Endothelial cell of umbilical vein (primary cell): ENCODE data around the gene PARVA. TPM values are rescaled to one million over a fixed set of nuclear protein-coding genes. Genes with fewer than 3 reads are reported as not detected.

ENCODE experiments used
- BruUV-seq: library from RNA; stranded (reverse); fragments of 400-500 nt; replicated peaks from 2 replicates; lab custom pipeline; 2021; lab: Mats Ljungman, UMichigan
- CTCF ChIA-PET: fragments of 300-600, 350-600 bp; sonication (Branson Sonifier 250); formaldehyde crosslinking; loops from one replicate; lab custom pipeline; 2021; ENCODE audit warnings: antibody characterized with exemption, inconsistent platforms; lab: Charles Lee
- POLR2A ChIA-PET: fragments of 300-600, 350-600 bp; sonication (Branson Sonifier 250); formaldehyde crosslinking; loops from one replicate; lab custom pipeline; 2021; ENCODE audit warnings: antibody characterized with exemption, inconsistent platforms; lab: Charles Lee
- DNase-seq: peaks from one replicate; pipeline ENCODE4 v3.0.0-alpha.2; 2011; ENCODE audit warnings: low read depth, low spot score
- FAIRE-seq: peaks from 2 replicates; lab custom pipeline; 2011; peaks lifted over from hg19 to GRCh38; lab: Jason Lieb, UNC
- H2AFZ ChIP-seq: 2 replicates; pipeline ENCODE4 v1.6.0; 2012; ENCODE audit warnings: low read depth, low read length, control low read depth, inconsistent platforms
- H3K27ac ChIP-seq: 2 replicates; pipeline ENCODE4 v1.5.1; 2011; ENCODE audit warnings: low read depth, mild to moderate bottlenecking, control low read depth, low read length, moderate library complexity; ENCODE audit not compliant: insufficient read depth
- H3K27me3 ChIP-seq, 2 experiments: 2 replicates each; pipeline versions ENCODE4 v1.6.0 to v1.6.1; 2011; ENCODE audit warnings: low read length in 2 of 2, mixed read lengths in 1 of 2; ENCODE audit not compliant: control insufficient read depth in 2 of 2, insufficient read depth in 2 of 2
- H3K36me3 ChIP-seq, 2 experiments: 2 replicates in 1 of 2; 3 replicates in 1 of 2; pipeline ENCODE4 v1.5.1; 2011; ENCODE audit warnings: low read length in 2 of 2, mild to moderate bottlenecking in 1 of 2, moderate library complexity in 1 of 2; ENCODE audit not compliant: control insufficient read depth in 2 of 2, insufficient read depth in 2 of 2; ENCODE audit errors: extremely low read depth in 1 of 2
- H3K4me1 ChIP-seq: 3 replicates; pipeline ENCODE4 v1.5.1; 2011; ENCODE audit warnings: mild to moderate bottlenecking, low read length; ENCODE audit not compliant: control insufficient read depth, insufficient read depth; ENCODE audit errors: extremely low read depth
- H3K4me2 ChIP-seq: 2 replicates; pipeline ENCODE4 v1.6.1; 2011; ENCODE audit warnings: low read length, control low read depth, mixed read lengths; ENCODE audit not compliant: insufficient read depth
- H3K4me3 ChIP-seq, 3 experiments: fragments of 200-600 bp in 1 of 3; sonication (generic), shearing (Covaris generic) in 1 of 3; replicated peaks in 1 of 3; 2 replicates each; pipeline ENCODE4 v1.5.1; 2011 to 2016; ENCODE audit warnings: control low read depth in 3 of 3, low read length in 3 of 3, mild to moderate bottlenecking in 2 of 3, inconsistent platforms in 1 of 3, low read depth in 1 of 3, moderate library complexity in 1 of 3; ENCODE audit not compliant: insufficient read depth in 1 of 3
- H3K79me2 ChIP-seq: 2 replicates; pipeline ENCODE4 v1.6.0; 2012; ENCODE audit warnings: low read length, inconsistent platforms; ENCODE audit not compliant: control insufficient read depth, insufficient read depth
- H3K9ac ChIP-seq: replicated peaks from 2 replicates; pipeline ENCODE3; 2011; ENCODE audit warnings: low read length, control low read depth; ENCODE audit not compliant: insufficient read depth; ENCODE audit errors: extremely low read depth
- H3K9me1 ChIP-seq: replicated peaks from 3 replicates; pipeline ENCODE4 v1.6.0; 2011; ENCODE audit warnings: mild to moderate bottlenecking, low read length; ENCODE audit not compliant: control insufficient read depth, insufficient read depth; ENCODE audit errors: extremely low read depth
- H3K9me3 ChIP-seq: replicated peaks from 2 replicates; pipeline ENCODE4 v1.5.1; 2012; ENCODE audit warnings: low read length, inconsistent platforms; ENCODE audit not compliant: control insufficient read depth, insufficient read depth
- H4K20me1 ChIP-seq: replicated peaks from 2 replicates; pipeline ENCODE3; 2011; ENCODE audit warnings: mild to moderate bottlenecking, low read length; ENCODE audit not compliant: control insufficient read depth, insufficient read depth; ENCODE audit errors: extremely low read depth
- EZH2 ChIP-seq: IDR thresholded peaks from 2 replicates; pipeline ENCODE4 v1.6.1; 2012; ENCODE audit warnings: borderline replicate concordance, low read depth, mild to moderate bottlenecking, moderate library complexity, low read length, inconsistent platforms; ENCODE audit not compliant: severe bottlenecking
- FOS ChIP-seq: IDR thresholded peaks from 2 replicates; pipeline ENCODE4 v1.6.1; 2011; ENCODE audit warnings: mild to moderate bottlenecking, low read length, moderate library complexity, borderline replicate concordance; ENCODE audit not compliant: insufficient read depth
- JUN ChIP-seq: IDR thresholded peaks from 2 replicates; pipeline ENCODE4 v1.6.1; 2011; ENCODE audit warnings: borderline replicate concordance, low read depth; ENCODE audit not compliant: insufficient read length, insufficient read depth
- MYC ChIP-seq: IDR thresholded peaks from one replicate; pipeline ENCODE4 v1.6.1; 2011; ENCODE audit warnings: mild to moderate bottlenecking, low read depth, low read length
- POLR2A ChIP-seq: IDR thresholded peaks from 2 replicates; pipeline ENCODE4 v1.6.1; 2012; ENCODE audit warnings: low read depth, mild to moderate bottlenecking, control low read depth, low read length
- POLR2AphosphoS5 ChIP-seq: IDR thresholded peaks from 2 replicates; pipeline ENCODE4 v1.6.1; 2012; ENCODE audit warnings: low read depth, mild to moderate bottlenecking, control low read depth, low read length, moderate library complexity; ENCODE audit not compliant: insufficient read depth
- dilution Hi-C: fragments of 300-500 bp; cut with MboI; formaldehyde crosslinking; loops from one replicate; pipeline ENCODE4 v1.15.0; 2019; ENCODE audit warnings: low sequenced_read_pairs; ENCODE audit not compliant: extremely low pct_ligation_motif_present
- intact Hi-C: fragments of 100-400 bp; cut with micrococcal nuclease; formaldehyde crosslinking; loops from one replicate; pipeline ENCODE4 v1.10.0; 2022
- polyA plus RNA-seq, 4 experiments: library from polyadenylated mRNA; depleted of rRNA in 3 of 4; stranded (reverse) in 3 of 4; unstranded in 1 of 4; fragments of >200 nt; gene quantifications; 2 replicates each; pipeline versions ENCODE4 v1.2.1 to v1.2.3, GENCODE V29; 2011 to 2012; ENCODE audit warnings: missing spikeins in 1 of 4
- total RNA-seq: library from RNA; stranded (reverse); gene quantifications from 2 replicates; pipeline ENCODE4 v1.2.3, GENCODE V29; 2021
- TF ChIP-seq, protein P1 (sequence below): IDR thresholded peaks from 2 replicates; pipeline ENCODE4 v1.6.1; 2011; ENCODE audit not compliant: insufficient read depth, insufficient read length
- TF ChIP-seq, protein P2 (sequence below), 2 donors: IDR thresholded peaks; 1 replicate in 1 of 2; 2 replicates in 1 of 2; pipeline ENCODE4 v1.5.1; 2011; ENCODE audit warnings: low read length in 2 of 2, mild to moderate bottlenecking in 2 of 2, moderate library complexity in 2 of 2, control low read depth in 1 of 2, inconsistent platforms in 1 of 2, low read depth in 1 of 2; ENCODE audit not compliant: insufficient read depth in 1 of 2; ENCODE audit errors: extremely low read depth in 1 of 2

The PARVA gene
- total and polyA plus RNA-seq, 2 donors (not counting 3 experiments of a cell fraction or from before 2014, with no cell fraction given), result 40.6 to 104 TPM

DNA sequence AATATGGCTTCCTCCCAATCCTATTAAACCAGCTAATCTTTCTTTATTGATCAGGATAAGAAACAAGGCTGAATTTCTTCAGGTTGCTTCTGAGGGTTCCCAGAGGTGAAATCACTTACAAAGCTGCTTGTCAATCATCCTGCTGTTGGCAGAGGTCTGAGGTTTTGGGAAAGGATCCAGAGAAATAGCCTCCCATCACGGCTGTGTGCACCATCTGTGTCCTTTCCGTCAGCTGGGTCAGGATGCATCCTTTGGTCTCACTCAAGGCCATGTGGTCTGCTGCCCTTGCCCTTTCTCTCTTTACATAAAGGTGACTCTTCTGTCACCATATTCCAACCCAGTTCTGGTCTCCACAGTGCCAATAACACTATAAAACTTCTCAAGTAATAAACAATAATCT lies 183.5 kb downstream of the PARVA start:
- no TSS peak for BruUV-seq
- no peak overlapping the region for H3K27ac ChIP-seq
- no peaks in the 10 kb centered on the region for H3K79me2 ChIP-seq
- intact Hi-C loops (no loop called here), dilution Hi-C loops (no loop called here)
- no peaks in the 10 kb centered on the region for H3K9me1 ChIP-seq
- POLR2A ChIA-PET, result no interaction called here
- H3K4me1 ChIP-seq, result no peaks in the 10 kb centered on the region
- no peak overlapping the region for H3K4me3 ChIP-seq
- TF ChIP-seq, protein P1, sequence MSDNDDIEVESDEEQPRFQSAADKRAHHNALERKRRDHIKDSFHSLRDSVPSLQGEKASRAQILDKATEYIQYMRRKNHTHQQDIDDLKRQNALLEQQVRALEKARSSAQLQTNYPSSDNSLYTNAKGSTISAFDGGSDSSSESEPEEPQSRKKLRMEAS, result no peak
- TF ChIP-seq POLR2AphosphoS5 (no peak), JUN (no peak), MYC (no peak), EZH2 (no peak), POLR2A (no peak), FOS (no peak)
- TF ChIP-seq, protein P2, sequence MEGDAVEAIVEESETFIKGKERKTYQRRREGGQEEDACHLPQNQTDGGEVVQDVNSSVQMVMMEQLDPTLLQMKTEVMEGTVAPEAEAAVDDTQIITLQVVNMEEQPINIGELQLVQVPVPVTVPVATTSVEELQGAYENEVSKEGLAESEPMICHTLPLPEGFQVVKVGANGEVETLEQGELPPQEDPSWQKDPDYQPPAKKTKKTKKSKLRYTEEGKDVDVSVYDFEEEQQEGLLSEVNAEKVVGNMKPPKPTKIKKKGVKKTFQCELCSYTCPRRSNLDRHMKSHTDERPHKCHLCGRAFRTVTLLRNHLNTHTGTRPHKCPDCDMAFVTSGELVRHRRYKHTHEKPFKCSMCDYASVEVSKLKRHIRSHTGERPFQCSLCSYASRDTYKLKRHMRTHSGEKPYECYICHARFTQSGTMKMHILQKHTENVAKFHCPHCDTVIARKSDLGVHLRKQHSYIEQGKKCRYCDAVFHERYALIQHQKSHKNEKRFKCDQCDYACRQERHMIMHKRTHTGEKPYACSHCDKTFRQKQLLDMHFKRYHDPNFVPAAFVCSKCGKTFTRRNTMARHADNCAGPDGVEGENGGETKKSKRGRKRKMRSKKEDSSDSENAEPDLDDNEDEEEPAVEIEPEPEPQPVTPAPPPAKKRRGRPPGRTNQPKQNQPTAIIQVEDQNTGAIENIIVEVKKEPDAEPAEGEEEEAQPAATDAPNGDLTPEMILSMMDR (IDR thresholded peaks at IDR 0.05; ENCODE audit: extremely low read depth in 1 of 2, insufficient read depth in 1 of 2, low read depth in 1 of 2, low read length in 2 of 2), result no peak
- no peaks in the 10 kb centered on the region for H3K9me3 ChIP-seq
- peaks cover 17 to 41% of the 10 kb centered on the region in 2 experiments for H3K27me3 ChIP-seq
- no peaks in the 10 kb centered on the region for H4K20me1 ChIP-seq
- DNase-seq (no peak), FAIRE-seq (no peak)
- no peak overlapping the region for H3K9ac ChIP-seq
- CTCF ChIA-PET, result interaction anchor here (1.4 to 1.5 kb wide), 2 partner anchors 230 to 328 kb away, joined by 3 read pairs; no protein-coding TSS in a partner anchor
- H3K4me2 ChIP-seq, result no peak overlapping the region
- no peak overlapping the region for H2AFZ ChIP-seq
- H3K36me3 ChIP-seq, result no peaks in the 10 kb centered on the region
